Neural cell (in vitro differentiated cells): Measurements from ENCODE around the gene PTK6.

Experiments
- CTCF ChIP-seq: fragments of 450-650 bp; IDR thresholded peaks from 2 replicates; pipeline ENCODE4 v1.5.1; 2014; ENCODE audit warnings: antibody characterized with exemption, mild to moderate bottlenecking, moderate library complexity; ENCODE audit not compliant: poor library complexity, severe bottlenecking
- EP300 ChIP-seq: fragments of 450-650 bp; conservative IDR thresholded peaks from 2 replicates; pipeline ENCODE4 v1.6.1; 2014; ENCODE audit warnings: antibody characterized with exemption, mild to moderate bottlenecking, moderate library complexity; ENCODE audit not compliant: poor library complexity, severe bottlenecking
- EZH2 ChIP-seq: fragments of 200-600, 300-800 bp; shearing (Covaris generic), sonication (generic); IDR thresholded peaks from 2 replicates; pipeline ENCODE4 v1.6.1; 2014; ENCODE audit warnings: antibody characterized with exemption, low read length, borderline replicate concordance, mild to moderate bottlenecking; ENCODE audit not compliant: insufficient read depth, poor library complexity, severe bottlenecking
- POLR2AphosphoS5 ChIP-seq: IDR thresholded peaks from 2 replicates; pipeline ENCODE4 v1.6.1; 2012
- RAD21 ChIP-seq: fragments of 450-650 bp; conservative IDR thresholded peaks from 2 replicates; pipeline ENCODE4 v1.6.1; 2014; ENCODE audit warnings: antibody characterized with exemption, mild to moderate bottlenecking, moderate library complexity
- REST ChIP-seq: IDR thresholded peaks from 2 replicates; pipeline ENCODE4 v1.6.1; 2012; ENCODE audit warnings: borderline replicate concordance
- SMC3 ChIP-seq: fragments of 450-650 bp; conservative IDR thresholded peaks from 2 replicates; pipeline ENCODE4 v1.6.1; 2014; ENCODE audit warnings: antibody characterized with exemption, mild to moderate bottlenecking, moderate library complexity; ENCODE audit not compliant: poor library complexity

- TF ChIP-seq CTCF (no peak), EP300 (no peak), POLR2AphosphoS5 (peak; percentile 95), RAD21 (no peak), REST (no peak), EZH2 (no peak), SMC3 (no peak)
Measured at GRCh38 chr20:63520504-63520933, 16.7 kb downstream of the PTK6 start, which contains the start of gene PPDPF.
